ENCODE measurements around the gene RASGRP3. TPM values are rescaled to one million over a fixed set of nuclear protein-coding genes. Genes with fewer than 3 reads are reported as not detected.

The RASGRP3 gene
- total and polyA plus RNA-seq, 2 of the 13 experiments (the other 11 are each of a cell fraction or from before 2014, with no cell fraction given) = 0.01 TPM; not detected in 1

GRCh38 chr2:33476131-33476792, at the start of gene RASGRP3 (continued):
- TF ChIP-seq ZNF512B (CRISPR knock-in tag; IDR thresholded peaks at IDR 0.05; ENCODE audit: borderline replicate concordance) = peak; percentile 80; the same call in 1 of the 2 replicates
- TF ChIP-seq ATF2 (CRISPR knock-in tag; IDR thresholded peaks at IDR 0.05) = no peak
- TF ChIP-seq POGK (CRISPR knock-in tag; conservative IDR thresholded peaks at IDR 0.05) = no peak
- TF ChIP-seq TOE1 (CRISPR knock-in tag; IDR thresholded peaks at IDR 0.05) = no peak
- no peak for TF ChIP-seq ZC3H4 (CRISPR knock-in tag; IDR thresholded peaks at IDR 0.05; ENCODE audit: borderline replicate concordance)
- TF ChIP-seq KLF16 (CRISPR knock-in tag; IDR thresholded peaks at IDR 0.05) = no peak
- TF ChIP-seq NFYC (CRISPR knock-in tag; IDR thresholded peaks at IDR 0.05) = no peak
- no peak for TF ChIP-seq ZNF556 (CRISPR knock-in tag; IDR thresholded peaks at IDR 0.05; ENCODE audit: borderline replicate concordance)
- no peak for TF ChIP-seq RARG (CRISPR knock-in tag; IDR thresholded peaks at IDR 0.05; ENCODE audit: low read depth)
- TF ChIP-seq HMGXB4 (CRISPR knock-in tag; IDR thresholded peaks at IDR 0.05; ENCODE audit: borderline replicate concordance in 1 of 2, low read depth in 1 of 2) = 0 out of 4 replicates have a peak, but pooled peaks of 1 of the 2 experiments have one; percentile 9
- no peak for TF ChIP-seq NONO (IDR thresholded peaks at IDR 0.05)
- peak; percentile 30; the same call in 1 of the 2 replicates for TF ChIP-seq NONO (CRISPR knock-in tag; conservative IDR thresholded peaks at IDR 0.05)
- TF ChIP-seq ADNP (CRISPR knock-in tag; IDR thresholded peaks at IDR 0.05) = no peak
- TF ChIP-seq ZBTB33 (CRISPR knock-in tag; IDR thresholded peaks at IDR 0.05) = no peak
- no peak for TF ChIP-seq REXO4 (CRISPR knock-in tag; IDR thresholded peaks at IDR 0.05; ENCODE audit: borderline replicate concordance)
- no peak for TF ChIP-seq ZNF331 (CRISPR knock-in tag; IDR thresholded peaks at IDR 0.05)
- no peak for TF ChIP-seq HNF4A (CRISPR knock-in tag; IDR thresholded peaks at IDR 0.05)
- TF ChIP-seq ZNF484 (CRISPR knock-in tag; IDR thresholded peaks at IDR 0.05; ENCODE audit: borderline replicate concordance, low read depth) = no peak
